ENCODE measurements around the gene FGD3. TPM values are rescaled to one million over a fixed set of nuclear protein-coding genes. Genes with fewer than 3 reads are reported as not detected.

Gene FGD3
- polyA plus RNA-seq, 4 donors: 5.3 to 8.0 (median 5.4) TPM

Other genes with a start within 250 kb of the FGD3 start
- gene BICD2, start 182.7 kb upstream of the FGD3 start, polyA plus RNA-seq (ENCODE audit: insufficient read length in 4 of 4): 10 to 100 TPM; 29.1 to 32.0 (median 30.9) TPM
- 1 to 10 TPM; 8.6 to 9.9 (median 9.4) TPM for gene ZNF484, start 69.5 kb upstream of the FGD3 start, polyA plus RNA-seq (ENCODE audit: insufficient read length in 4 of 4)
- gene SUSD3, start 111.2 kb downstream of the FGD3 start, polyA plus RNA-seq (ENCODE audit: insufficient read length in 4 of 4): 10 to 100 TPM in 1 of 4 donors, 1 to 10 TPM in 3; 7.3 to 12.0 (median 8.5) TPM
- 10 to 100 TPM; 16.5 to 34.7 (median 18.7) TPM for gene CARD19, start 148.7 kb downstream of the FGD3 start, polyA plus RNA-seq (ENCODE audit: insufficient read length in 4 of 4)
- 10 to 100 TPM; 43.9 to 57.7 (median 44.8) TPM for gene NINJ1, start 186.7 kb downstream of the FGD3 start, polyA plus RNA-seq (ENCODE audit: insufficient read length in 4 of 4)
- 10 to 100 TPM; 13.2 to 23.8 (median 19.6) TPM for gene WNK2, start 236.6 kb downstream of the FGD3 start, polyA plus RNA-seq (ENCODE audit: insufficient read length in 4 of 4)